ENCODE measurements around the gene P2RY2.

GRCh38 chr11:73270855-73271477 lies 52.9 kb downstream of the P2RY2 start:
- TF ChIP-seq CTCF (IDR thresholded peaks at IDR 0.05) (no peak), POLR2A (IDR thresholded peaks at IDR 0.05) (no peak)
